H1 (cell line): ENCODE measurements around the gene SLC12A7. TPM values are rescaled to one million over a fixed set of nuclear protein-coding genes. Genes with fewer than 3 reads are reported as not detected.

Source experiments
- CTCF ChIA-PET: fragments of 300-600 bp; sonication (Branson Sonifier 250); formaldehyde crosslinking; loops from one replicate; lab custom pipeline; 2021; ENCODE audit not compliant: partially characterized antibody; lab: Charles Lee
- POLR2A ChIA-PET: fragments of 300-600 bp; sonication (Branson Sonifier 250); formaldehyde crosslinking; loops from one replicate; lab custom pipeline; 2021; ENCODE audit warnings: inconsistent platforms; ENCODE audit not compliant: partially characterized antibody; lab: Charles Lee
- DNase-seq, 2 experiments: peaks; one replicate each; pipeline versions ENCODE4 v3.0.0 to v3.0.0-alpha.2; 2010 to 2022; ENCODE audit warnings: low spot score in 2 of 2, low read depth in 1 of 2, mixed read lengths in 1 of 2
- FAIRE-seq: peaks from 2 replicates; lab custom pipeline; 2011; peaks lifted over from hg19 to GRCh38; lab: Jason Lieb, UNC
- H2AFZ ChIP-seq: 2 replicates; pipeline ENCODE4 v1.8.1; 2012; ENCODE audit warnings: low read length, inconsistent platforms
- H2AK5ac ChIP-seq: 2 replicates; pipeline ENCODE4 v1.6.1; 2013; ENCODE audit warnings: low read depth, low read length
- H2BK120ac ChIP-seq: replicated peaks from 2 replicates; pipeline ENCODE3; 2013; ENCODE audit warnings: low read depth, low read length, inconsistent platforms
- H2BK12ac ChIP-seq: 2 replicates; pipeline ENCODE4 v1.6.1; 2013; ENCODE audit warnings: low read depth, low read length
- H2BK15ac ChIP-seq: 2 replicates; pipeline ENCODE4 v1.6.1; 2013; ENCODE audit warnings: low read length
- H2BK20ac ChIP-seq: 2 replicates; pipeline ENCODE4 v1.6.1; 2013; ENCODE audit warnings: low read length
- H2BK5ac ChIP-seq: 2 replicates; pipeline ENCODE4 v1.6.1; 2013; ENCODE audit warnings: low read depth, low read length
- H3K14ac ChIP-seq: 2 replicates; pipeline ENCODE4 v1.6.1; 2013; ENCODE audit warnings: inconsistent platforms; ENCODE audit not compliant: insufficient read length
- H3K18ac ChIP-seq: 2 replicates; pipeline ENCODE4 v1.6.1; 2013; ENCODE audit warnings: low read length; ENCODE audit errors: extremely low read depth
- H3K23ac ChIP-seq: 2 replicates; pipeline ENCODE4 v1.6.1; 2013; ENCODE audit warnings: inconsistent platforms; ENCODE audit not compliant: insufficient read length
- H3K23me2 ChIP-seq: 2 replicates; pipeline ENCODE4 v1.6.1; 2013; ENCODE audit warnings: low read depth, low read length
- H3K27ac ChIP-seq: 2 replicates; pipeline ENCODE4 v1.6.1; 2011; ENCODE audit warnings: low read depth, low read length, inconsistent platforms
- H3K27me3 ChIP-seq, 4 experiments: replicated peaks in 1 of 4; 1 replicate in 1 of 4; 2 replicates in 3 of 4; pipeline versions ENCODE4 v1.6.1 to v1.8.1; 2011 to 2013; ENCODE audit warnings: low read length in 3 of 4, mild to moderate bottlenecking in 3 of 4, inconsistent platforms in 2 of 4, mixed read lengths in 2 of 4, moderate library complexity in 1 of 4; ENCODE audit not compliant: control insufficient read depth in 3 of 4, insufficient read depth in 3 of 4; ENCODE audit errors: extremely low read depth in 1 of 4
- H3K36me3 ChIP-seq, 4 experiments: 2 replicates each; pipeline versions ENCODE4 v1.6.1 to v1.8.1; 2011 to 2013; ENCODE audit warnings: mild to moderate bottlenecking in 4 of 4, low read length in 3 of 4, moderate library complexity in 2 of 4, control low read depth in 1 of 4, inconsistent platforms in 1 of 4; ENCODE audit not compliant: insufficient read depth in 4 of 4, control insufficient read depth in 2 of 4
- H3K4ac ChIP-seq: replicated peaks from 2 replicates; pipeline ENCODE3; 2013; ENCODE audit warnings: low read length, low read depth, mixed read lengths, inconsistent platforms; ENCODE audit not compliant: insufficient read length
- H3K4me1 ChIP-seq, 4 experiments: replicated peaks in 1 of 4; 1 replicate in 1 of 4; 2 replicates in 3 of 4; pipeline versions ENCODE4 v1.6.1 to v1.8.1; 2011 to 2013; ENCODE audit warnings: low read length in 3 of 4, inconsistent platforms in 2 of 4, mixed read lengths in 1 of 4; ENCODE audit not compliant: insufficient read depth in 4 of 4, control insufficient read depth in 3 of 4
- H3K4me2 ChIP-seq, 2 experiments: 2 replicates each; pipeline versions ENCODE4 v1.6.1 to v1.8.1; 2011 to 2013; ENCODE audit warnings: low read depth in 2 of 2, low read length in 2 of 2, control low read depth in 1 of 2, inconsistent platforms in 1 of 2, mild to moderate bottlenecking in 1 of 2; ENCODE audit not compliant: insufficient read depth in 1 of 2
- H3K4me3 ChIP-seq, 4 experiments: fragments of 200-600, 300-600 bp in 1 of 4; sonication (generic), shearing (Covaris generic), sonication (Bioruptor Twin) in 1 of 4; 2 replicates each; pipeline versions ENCODE4 v1.5.1 to v1.8.1; 2011 to 2016; ENCODE audit warnings: low read length in 4 of 4, low read depth in 3 of 4, control low read depth in 2 of 4, inconsistent platforms in 2 of 4, mild to moderate bottlenecking in 2 of 4, mixed read lengths in 1 of 4, moderate library complexity in 1 of 4; ENCODE audit not compliant: insufficient read depth in 2 of 4; ENCODE audit errors: extremely low read depth in 1 of 4
- H3K56ac ChIP-seq: replicated peaks from 2 replicates; pipeline ENCODE3; 2013; ENCODE audit warnings: low read depth, mild to moderate bottlenecking, mixed read lengths, low read length, inconsistent platforms; ENCODE audit not compliant: insufficient read length
- H3K79me1 ChIP-seq: 2 replicates; pipeline ENCODE4 v1.6.1; 2013; ENCODE audit warnings: low read depth, low read length, control low read depth
- H3K79me2 ChIP-seq, 2 experiments: 2 replicates each; pipeline versions ENCODE4 v1.6.1 to v1.8.1; 2012 to 2013; ENCODE audit warnings: low read length in 2 of 2, mild to moderate bottlenecking in 2 of 2, inconsistent platforms in 1 of 2; ENCODE audit not compliant: insufficient read depth in 2 of 2, control insufficient read depth in 1 of 2
- H3K9ac ChIP-seq, 4 experiments: replicated peaks in 1 of 4; 1 replicate in 1 of 4; 2 replicates in 3 of 4; pipeline versions ENCODE4 v1.6.1 to v1.8.1; 2011 to 2013; ENCODE audit warnings: low read depth in 3 of 4, low read length in 3 of 4, control low read depth in 2 of 4, mild to moderate bottlenecking in 2 of 4, moderate library complexity in 2 of 4, inconsistent platforms in 1 of 4; ENCODE audit errors: extremely low read depth in 1 of 4
- H3K9me3 ChIP-seq, 2 experiments: 2 replicates each; pipeline versions ENCODE4 v1.6.1 to v1.8.1; 2012 to 2013; ENCODE audit warnings: mild to moderate bottlenecking in 2 of 2, moderate library complexity in 2 of 2, control low read depth in 1 of 2, inconsistent platforms in 1 of 2, low read depth in 1 of 2, low read length in 1 of 2, mixed read lengths in 1 of 2; ENCODE audit not compliant: insufficient read depth in 2 of 2
- H4K20me1 ChIP-seq, 2 experiments: replicated peaks in 1 of 2; 2 replicates each; pipeline versions ENCODE3 to v1.8.1; 2011 to 2013; ENCODE audit warnings: inconsistent platforms in 2 of 2, low read length in 2 of 2, mild to moderate bottlenecking in 1 of 2; ENCODE audit not compliant: insufficient read depth in 2 of 2, control insufficient read depth in 1 of 2
- H4K5ac ChIP-seq: 2 replicates; pipeline ENCODE4 v1.6.1; 2013; ENCODE audit warnings: low read length, low read depth, mixed read lengths, inconsistent platforms; ENCODE audit not compliant: insufficient read length
- H4K8ac ChIP-seq: 2 replicates; pipeline ENCODE4 v1.8.0; 2013; ENCODE audit warnings: mild to moderate bottlenecking, moderate library complexity, low read length, inconsistent platforms; ENCODE audit not compliant: insufficient read depth; ENCODE audit errors: extremely low read depth
- H4K91ac ChIP-seq: replicated peaks from 2 replicates; pipeline ENCODE3; 2013; ENCODE audit warnings: low read length, mixed read lengths, inconsistent platforms; ENCODE audit not compliant: insufficient read length
- BACH1 ChIP-seq: IDR thresholded peaks from 2 replicates; pipeline ENCODE4 v1.6.1; 2012; ENCODE audit warnings: low read length, improper control_type of control experiment
- BCL11A ChIP-seq, 2 experiments: IDR thresholded peaks; one replicate each; pipeline ENCODE4 v1.6.1; 2011; ENCODE audit warnings: low read depth in 2 of 2, low read length in 2 of 2, mild to moderate bottlenecking in 2 of 2
- CBX5 ChIP-seq: fragments of 300-800, 300-1000 bp; sonication (generic); IDR thresholded peaks from 2 replicates; pipeline ENCODE4 v1.7.1; 2016; ENCODE audit warnings: antibody characterized with exemption, low read length, low read depth
- HDAC2 ChIP-seq, 2 experiments: fragments of 300-600 bp in 1 of 2; sonication (generic) in 1 of 2; IDR thresholded peaks; 2 replicates each; pipeline ENCODE4 v1.6.1; 2011 to 2012; ENCODE audit warnings: low read depth in 2 of 2, low read length in 2 of 2, mild to moderate bottlenecking in 2 of 2, moderate library complexity in 2 of 2, borderline replicate concordance in 1 of 2, inconsistent platforms in 1 of 2
- KDM4A ChIP-seq: IDR thresholded peaks from one replicate; pipeline ENCODE4 v1.7.1; 2012; ENCODE audit warnings: low read depth, mild to moderate bottlenecking, moderate library complexity, low read length, inconsistent platforms; ENCODE audit not compliant: severe bottlenecking
- POU5F1 ChIP-seq: IDR thresholded peaks from 2 replicates; pipeline ENCODE4 v1.6.1; 2011; ENCODE audit warnings: low read depth, mild to moderate bottlenecking, low read length, moderate library complexity
- RNF2 ChIP-seq: fragments of 200-900, 300-1000 bp; sonication (generic); IDR thresholded peaks from 2 replicates; pipeline ENCODE4 v1.7.1; 2016; ENCODE audit warnings: borderline replicate concordance, low read depth, mild to moderate bottlenecking, antibody characterized with exemption, low read length; ENCODE audit not compliant: poor library complexity, severe bottlenecking; ENCODE audit errors: missing control alignments
- TEAD4 ChIP-seq: IDR thresholded peaks from 2 replicates; pipeline ENCODE4 v1.6.1; 2012; ENCODE audit warnings: low read depth, low read length, inconsistent platforms, mixed read lengths
- whole genome bisulfite sequencing, 2 experiments: shearing (Covaris generic) in 1 of 2; methylation state at CpG; one replicate each; pipeline versions ENCODE4 v1.1.6 to v1.1.7; 2013 to 2015; ENCODE audit warnings: low lambda C conversion rate in 2 of 2, mixed read lengths in 2 of 2, inconsistent platforms in 1 of 2, low coverage in 1 of 2, missing lambda C conversion rate in 1 of 2; ENCODE audit not compliant: insufficient replicate concordance in 2 of 2, insufficient coverage in 1 of 2, insufficient read length in 1 of 2; ENCODE audit errors: extremely low coverage in 1 of 2, missing lambda C conversion rate in 1 of 2; 5-methylcytosine and 5-hydroxymethylcytosine counted together
- polyA plus RNA-seq, 7 experiments: library from polyadenylated mRNA; depleted of rRNA in 3 of 7; stranded (reverse) in 5 of 7; unstranded in 2 of 7; fragments of >200 nt in 5 of 7; fragments of 200-250 nt in 2 of 7; gene quantifications; 1 replicate in 5 of 7; 2 replicates in 1 of 7; 4 replicates in 1 of 7; pipeline versions ENCODE4 v1.2.1 to v1.2.3, GENCODE V29; 2011 to 2013; ENCODE audit warnings: missing spikeins in 2 of 7, mixed read lengths in 2 of 7
- total RNA-seq: library from RNA; stranded (reverse); fragmentation: NEBNext Ultra II Directional; extraction: Animal tissue kit (Norgen Biotek cat#: 25700); gene quantifications from 2 replicates; pipeline ENCODE4 v1.2.1, GENCODE V29; 2021
- TF ChIP-seq, protein P1 (sequence below), 3 experiments: IDR thresholded peaks; 1 replicate in 2 of 3; 2 replicates in 1 of 3; pipeline versions ENCODE4 v1.5.1 to v1.6.1; 2011; ENCODE audit warnings: low read length in 3 of 3, mild to moderate bottlenecking in 3 of 3, inconsistent platforms in 2 of 3, low read depth in 1 of 3, moderate library complexity in 1 of 3; ENCODE audit not compliant: insufficient read depth in 1 of 3; ENCODE audit errors: control extremely low read depth in 1 of 3

The SLC12A7 gene
- total and polyA plus RNA-seq, 2 of the 8 experiments (the other 6 are each of a cell fraction or from before 2014, with no cell fraction given) = 23.5 to 39.7 TPM

DNA sequence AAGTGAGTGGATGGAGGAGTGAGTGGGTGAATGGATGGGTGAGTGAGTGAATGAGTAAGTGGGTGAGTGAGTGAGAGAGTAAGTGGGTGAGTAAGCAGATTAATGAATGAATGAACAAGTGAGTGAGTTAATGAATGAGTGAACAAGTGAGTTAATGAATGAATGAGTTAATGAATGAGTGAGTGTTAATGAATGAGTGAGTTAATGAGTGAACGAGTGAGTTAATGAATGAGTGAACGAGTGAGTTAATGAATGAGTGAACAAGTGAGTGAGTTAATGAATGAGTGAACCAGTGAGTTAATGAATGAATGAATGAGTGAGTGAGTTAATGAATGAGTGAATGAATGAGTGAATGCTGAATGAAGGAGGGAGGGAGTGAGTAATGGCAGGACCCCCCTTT, 76.9 kb downstream of the SLC12A7 start:
- H2BK12ac ChIP-seq = no peak overlapping the region
- H3K4me1 ChIP-seq = peaks cover 0 to 3% (median 1%) of the 10 kb centered on the region in 4 experiments; a peak in 3 of 7 replicates
- no peak overlapping the region for H3K56ac ChIP-seq
- peaks cover 0 to 4% of the 10 kb centered on the region in 2 experiments for H4K20me1 ChIP-seq
- H3K23ac ChIP-seq = no peak overlapping the region
- H3K18ac ChIP-seq = no peak overlapping the region
- H2BK15ac ChIP-seq = no peak overlapping the region
- no peak overlapping the region for H2AK5ac ChIP-seq
- no peak overlapping the region for H4K91ac ChIP-seq
- H3K79me1 ChIP-seq = no peaks in the 10 kb centered on the region
- no peaks in the 10 kb centered on the region for H3K27me3 ChIP-seq
- DNase-seq (no peak), FAIRE-seq (no peak)
- POLR2A ChIA-PET = no interaction called here
- no peak overlapping the region for H4K5ac ChIP-seq
- no peaks in the 10 kb centered on the region for H3K36me3 ChIP-seq
- no peak overlapping the region for H3K4ac ChIP-seq
- no peak overlapping the region for H3K4me2 ChIP-seq
- TF ChIP-seq TEAD4 (no peak), CBX5 (no peak), KDM4A (no peak), POU5F1 (no peak), HDAC2 (IDR thresholded peaks at IDR 0.05; ENCODE audit: borderline replicate concordance in 1 of 2, low read depth in 2 of 2, low read length in 2 of 2) (no peak), BCL11A (IDR thresholded peaks at IDR 0.05; ENCODE audit: low read depth in 2 of 2, low read length in 2 of 2) (no peak), BACH1 (no peak), RNF2 (no peak)
- TF ChIP-seq, protein P1, sequence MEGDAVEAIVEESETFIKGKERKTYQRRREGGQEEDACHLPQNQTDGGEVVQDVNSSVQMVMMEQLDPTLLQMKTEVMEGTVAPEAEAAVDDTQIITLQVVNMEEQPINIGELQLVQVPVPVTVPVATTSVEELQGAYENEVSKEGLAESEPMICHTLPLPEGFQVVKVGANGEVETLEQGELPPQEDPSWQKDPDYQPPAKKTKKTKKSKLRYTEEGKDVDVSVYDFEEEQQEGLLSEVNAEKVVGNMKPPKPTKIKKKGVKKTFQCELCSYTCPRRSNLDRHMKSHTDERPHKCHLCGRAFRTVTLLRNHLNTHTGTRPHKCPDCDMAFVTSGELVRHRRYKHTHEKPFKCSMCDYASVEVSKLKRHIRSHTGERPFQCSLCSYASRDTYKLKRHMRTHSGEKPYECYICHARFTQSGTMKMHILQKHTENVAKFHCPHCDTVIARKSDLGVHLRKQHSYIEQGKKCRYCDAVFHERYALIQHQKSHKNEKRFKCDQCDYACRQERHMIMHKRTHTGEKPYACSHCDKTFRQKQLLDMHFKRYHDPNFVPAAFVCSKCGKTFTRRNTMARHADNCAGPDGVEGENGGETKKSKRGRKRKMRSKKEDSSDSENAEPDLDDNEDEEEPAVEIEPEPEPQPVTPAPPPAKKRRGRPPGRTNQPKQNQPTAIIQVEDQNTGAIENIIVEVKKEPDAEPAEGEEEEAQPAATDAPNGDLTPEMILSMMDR (IDR thresholded peaks at IDR 0.05; ENCODE audit: control extremely low read depth in 1 of 3, insufficient read depth in 1 of 3, low read depth in 1 of 3, low read length in 3 of 3) = no peak
- H3K27ac ChIP-seq = no peak overlapping the region
- no peak overlapping the region; the same call in 1 of the 2 replicates for H4K8ac ChIP-seq
- H3K4me3 ChIP-seq = no peak overlapping the region
- peaks cover 3% of the 10 kb centered on the region in 2 experiments; a peak in 2 of 4 replicates for H3K9me3 ChIP-seq
- H2AFZ ChIP-seq = no peak overlapping the region
- CTCF ChIA-PET = no interaction called here
- H3K9ac ChIP-seq = no peak overlapping the region
- H3K23me2 ChIP-seq = peaks cover 1% of the 10 kb centered on the region; the same call in 1 of the 2 replicates
- no peaks in the 10 kb centered on the region for H3K79me2 ChIP-seq
- 95 to 100% methylated on average over 2 of the region's 2 CpGs for WGBS, 2 experiments
- no peak overlapping the region for H2BK120ac ChIP-seq
- no peak overlapping the region for H3K14ac ChIP-seq
- H2BK5ac ChIP-seq = no peak overlapping the region
- H2BK20ac ChIP-seq = no peak overlapping the region
